ENCODE results near the gene MPPED2.

Gene MPPED2

GRCh38 chr11:30526558-30526957 lies 59.6 kb downstream of the MPPED2 start:
- DNase-seq (ENCODE audit: low read depth) = no peak

DNA sequence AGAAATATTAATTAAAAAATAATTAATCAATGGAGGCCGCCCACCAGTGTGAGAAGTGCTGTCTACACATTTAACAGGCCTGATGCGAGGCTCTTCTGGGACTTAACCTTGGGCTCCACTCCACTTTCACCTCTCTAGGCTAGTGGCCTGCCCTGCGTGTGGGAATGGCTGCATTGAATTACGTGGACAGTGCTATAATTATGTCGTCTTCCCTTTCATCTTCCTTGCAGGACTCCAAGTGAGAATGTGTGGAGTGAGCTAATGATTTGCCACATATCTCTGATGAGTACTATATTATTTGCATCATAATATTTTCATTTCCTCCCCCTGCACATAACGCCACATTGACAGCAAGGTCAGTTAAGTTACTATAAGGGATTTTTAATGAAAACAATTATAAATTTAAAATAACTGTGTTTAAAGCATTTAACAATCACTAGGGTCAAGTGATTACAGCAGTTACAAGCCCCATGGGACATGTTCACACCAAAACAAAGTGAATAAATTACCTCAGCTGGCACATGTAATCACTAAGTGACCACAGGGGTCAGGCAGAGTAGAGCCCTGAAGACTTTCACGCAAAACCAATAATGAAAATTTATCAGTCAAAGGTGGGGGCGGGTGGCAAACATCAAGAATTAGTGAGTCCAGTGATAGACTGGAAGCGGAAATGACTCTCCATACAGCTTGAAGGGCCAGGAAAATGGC lies 63.5 kb downstream of the MPPED2 start:
- DNase-seq (ENCODE audit: low read depth) = no peak

DNA sequence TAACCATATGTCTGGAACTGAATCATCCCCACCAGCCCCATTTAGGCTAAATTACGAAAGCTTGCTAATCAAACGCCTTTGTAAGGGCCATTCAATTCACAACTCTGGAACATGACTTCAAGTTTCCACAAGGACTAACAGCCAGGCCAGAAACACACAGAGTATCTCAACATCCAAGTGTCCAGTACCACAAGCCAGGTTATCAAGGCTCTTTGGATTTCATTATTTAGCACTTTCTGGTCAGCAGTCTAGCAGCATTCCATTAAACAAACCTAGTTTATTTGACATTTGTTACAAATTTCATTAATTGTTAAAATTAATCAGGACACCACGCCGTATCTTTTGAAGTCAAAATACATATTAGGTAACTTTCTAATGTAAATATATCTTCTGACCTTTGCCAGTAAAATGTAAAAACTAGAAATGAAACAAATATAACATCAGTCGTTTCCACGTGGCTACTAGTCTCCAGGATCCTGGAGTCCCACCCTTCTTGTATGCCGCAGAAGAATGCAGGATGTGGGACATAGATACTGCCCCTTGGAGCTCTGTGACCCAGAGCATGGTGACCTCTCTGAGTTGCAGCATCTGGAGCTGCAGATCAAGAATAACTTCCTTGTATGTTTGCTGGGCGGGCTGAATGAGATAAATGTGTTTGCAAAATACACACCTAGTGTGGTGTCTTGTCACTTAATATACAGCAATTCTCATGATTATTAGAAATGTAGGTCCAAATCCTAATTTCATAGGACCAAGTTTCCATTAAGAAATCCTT lies 64.7 kb downstream of the MPPED2 start:
- DNase-seq (ENCODE audit: low read depth) = no peak

- no peak for DNase-seq (ENCODE audit: low read depth)
These were observed 73.1 kb downstream of the MPPED2 start for GRCh38 chr11:30513087-30513486.

GRCh38 chr11:30511408-30511807 lies 74.7 kb downstream of the MPPED2 start:
- DNase-seq (ENCODE audit: low read depth) = no peak

GRCh38 chr11:30510750-30511149 lies 75.4 kb downstream of the MPPED2 start:
- DNase-seq (ENCODE audit: low read depth) = no peak

- no peak for DNase-seq (ENCODE audit: low read depth)
These were observed 76.8 kb downstream of the MPPED2 start for GRCh38 chr11:30509364-30509763.

GRCh38 chr11:30508594-30508993 lies 77.6 kb downstream of the MPPED2 start:
- no peak for DNase-seq (ENCODE audit: low read depth)

DNA sequence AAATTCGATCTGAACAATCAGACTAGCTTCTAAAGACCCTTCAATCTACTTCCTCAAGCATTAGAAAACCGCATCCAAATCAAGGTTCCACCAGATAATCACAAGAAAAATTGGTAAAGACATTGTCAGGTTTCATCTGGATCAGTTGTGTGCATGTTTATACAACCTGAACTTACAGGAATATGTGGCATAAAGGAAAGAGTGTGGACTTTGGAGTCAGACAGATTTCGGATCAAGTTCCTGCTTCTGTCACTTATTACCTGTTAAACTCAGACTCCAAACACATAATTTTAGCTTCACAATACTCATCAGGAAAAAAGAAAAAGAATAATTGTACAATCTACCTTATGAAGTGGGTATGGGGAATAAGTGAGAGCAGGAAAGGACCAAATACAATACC lies 80.5 kb downstream of the MPPED2 start:
- DNase-seq (ENCODE audit: low read depth) = no peak

- no peak for DNase-seq (ENCODE audit: low read depth)
These were observed 81.7 kb downstream of the MPPED2 start for GRCh38 chr11:30504468-30504867.

DNA sequence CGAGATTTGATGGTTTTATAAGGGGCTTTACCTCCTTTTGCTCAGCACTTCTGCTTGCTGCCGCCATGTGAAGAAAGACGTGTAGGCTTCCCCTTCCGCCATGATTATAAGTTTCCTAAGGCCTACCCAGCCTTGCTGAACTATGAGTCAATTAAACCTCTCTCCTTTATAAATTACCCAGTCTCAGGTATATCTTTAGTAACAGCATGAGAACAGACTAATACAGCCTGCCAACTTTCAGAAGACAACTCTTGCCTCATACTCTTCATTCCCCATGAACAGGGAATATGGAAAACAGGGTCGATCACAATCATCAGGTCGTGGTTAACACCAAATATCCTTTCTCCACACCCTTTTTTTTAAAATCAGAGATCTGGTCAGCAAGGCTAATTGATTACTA lies 83.0 kb downstream of the MPPED2 start:
- no peak for DNase-seq (ENCODE audit: low read depth)

DNA sequence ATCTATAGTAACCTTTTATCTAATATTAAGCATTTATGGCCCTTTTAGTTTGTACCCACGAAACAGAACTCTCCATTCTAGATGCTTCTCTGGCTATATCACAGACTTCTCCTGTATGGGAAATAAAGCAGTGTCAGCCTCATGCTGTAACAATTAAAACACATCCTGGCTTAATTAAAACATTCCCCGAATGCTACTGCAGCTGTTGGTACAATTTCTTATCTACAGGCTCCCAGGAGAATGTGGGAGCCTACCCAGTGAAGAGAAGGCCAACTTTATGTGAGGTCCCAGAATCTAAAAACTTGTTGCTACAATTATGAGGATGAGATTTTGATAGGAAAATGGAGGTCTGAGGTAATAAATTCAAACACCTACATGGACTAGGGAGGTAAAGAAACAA lies 83.8 kb downstream of the MPPED2 start:
- no peak for DNase-seq (ENCODE audit: low read depth)

DNA sequence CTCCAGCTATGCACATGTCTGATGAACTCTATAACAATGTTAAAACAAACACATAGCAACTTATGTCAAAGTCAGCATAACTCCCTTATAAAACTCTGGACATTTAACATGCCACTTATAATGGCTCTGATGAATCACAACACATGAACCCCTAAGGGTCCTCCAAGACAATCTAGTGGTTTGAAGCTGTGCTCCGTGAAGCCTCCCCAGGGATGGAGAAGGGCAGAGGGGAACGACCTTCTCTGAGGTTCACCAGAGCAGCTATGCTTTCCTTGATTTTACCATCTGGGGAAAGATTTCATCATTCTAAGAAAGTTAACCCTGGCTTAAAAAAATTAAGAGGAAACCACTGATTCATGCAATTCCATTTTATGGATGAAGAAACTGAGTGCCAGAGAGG lies 84.4 kb downstream of the MPPED2 start:
- DNase-seq (ENCODE audit: low read depth) = no peak

DNA sequence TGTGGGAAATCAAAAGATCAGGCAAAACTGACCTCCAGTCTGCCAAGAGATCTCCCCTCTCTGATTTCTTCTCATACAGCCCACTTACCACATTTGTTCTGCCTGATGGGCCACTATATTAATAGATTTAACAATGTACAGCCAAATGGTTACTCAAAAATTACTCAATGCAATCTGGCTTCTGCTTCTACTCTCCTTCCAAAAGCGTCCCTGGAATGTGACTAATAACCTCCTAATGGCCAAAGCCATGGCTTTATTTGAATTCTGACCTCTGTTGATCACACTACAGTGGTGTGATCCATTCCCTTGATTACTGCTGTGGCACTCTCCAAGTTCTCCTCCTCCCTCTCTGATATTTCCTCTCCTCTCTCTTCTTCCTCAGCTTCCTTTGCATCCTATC lies 86.2 kb downstream of the MPPED2 start:
- no peak for DNase-seq (ENCODE audit: low read depth)

DNA sequence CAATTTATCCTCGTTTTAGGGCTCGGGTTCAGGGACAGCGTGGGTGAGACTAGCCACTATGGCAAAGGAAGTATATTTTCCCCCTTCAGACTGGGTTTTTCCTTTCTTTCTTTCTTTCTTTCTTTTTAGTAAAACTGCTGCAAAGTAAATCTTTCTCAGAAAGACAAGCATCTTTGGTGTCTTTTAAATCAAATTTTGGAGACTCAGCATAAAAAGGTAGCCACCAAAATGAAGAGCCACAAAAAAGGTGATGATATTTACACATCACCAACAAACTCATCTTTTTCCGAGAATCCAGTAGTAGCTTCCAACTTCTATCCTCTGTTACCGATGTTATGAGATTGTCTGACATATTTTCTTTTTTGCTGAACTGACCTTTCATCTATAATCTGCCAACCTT lies 88.6 kb downstream of the MPPED2 start:
- DNase-seq (ENCODE audit: low read depth) = no peak

DNA sequence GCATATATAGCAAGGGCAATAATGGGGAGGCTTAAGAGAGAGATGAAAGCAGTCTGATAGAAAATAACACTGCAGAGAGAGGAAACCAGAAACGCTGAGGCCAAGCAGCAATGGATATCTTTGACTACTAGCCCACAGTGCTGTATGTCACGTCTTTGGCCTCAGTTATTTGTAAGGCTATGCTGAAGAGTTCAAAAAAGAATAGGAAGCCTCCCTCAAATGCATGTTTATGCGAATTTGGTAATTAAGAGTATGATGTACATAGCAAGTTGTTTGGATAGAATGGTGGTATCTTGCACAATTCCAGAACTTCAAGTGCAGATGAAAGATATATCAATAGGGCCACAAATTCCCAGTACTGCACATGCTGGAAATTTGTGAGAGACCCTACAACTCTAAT lies 89.2 kb downstream of the MPPED2 start:
- DNase-seq (ENCODE audit: low read depth) = no peak

- DNase-seq (ENCODE audit: low read depth) = no peak
These were observed 90.7 kb downstream of the MPPED2 start for GRCh38 chr11:30495437-30495836.

DNA sequence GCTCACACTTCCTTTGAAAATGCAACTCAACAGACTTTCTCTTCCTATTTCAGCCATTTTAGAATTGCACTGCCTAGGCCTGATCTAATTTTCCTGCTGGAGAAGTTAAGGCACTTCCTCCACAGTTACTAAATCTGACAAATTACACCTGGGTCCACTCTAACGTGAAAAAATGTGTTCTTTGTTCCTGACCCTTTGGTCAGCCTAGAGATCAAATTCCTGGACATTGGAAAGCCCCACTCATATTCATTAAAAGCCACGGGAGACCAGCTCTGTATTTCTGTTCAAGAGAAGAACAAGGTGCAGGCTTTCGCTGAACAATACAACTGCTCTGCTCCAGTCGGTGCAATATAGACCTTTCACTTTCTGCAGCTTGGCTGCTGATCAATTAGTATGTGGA lies 96.6 kb downstream of the MPPED2 start:
- no peak for DNase-seq (ENCODE audit: low read depth)

DNA sequence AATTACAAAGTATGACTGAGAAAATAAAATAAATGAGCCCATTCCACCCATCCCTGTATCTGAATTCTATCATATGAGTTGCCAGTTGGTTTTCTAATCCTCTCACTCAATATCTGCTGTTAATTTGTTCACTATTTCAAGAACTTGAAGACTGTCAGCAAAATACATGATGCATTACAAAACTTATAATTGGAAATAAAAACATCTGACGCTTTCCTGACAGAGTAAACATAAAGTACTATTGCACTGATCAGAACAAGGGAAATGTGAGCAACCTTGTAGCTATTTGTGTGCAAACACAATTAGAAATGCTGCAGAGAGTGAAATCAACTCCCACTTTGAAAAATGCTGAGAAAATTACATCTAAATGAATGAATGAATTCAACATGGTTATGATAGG lies 97.1 kb downstream of the MPPED2 start:
- no peak for DNase-seq (ENCODE audit: low read depth)

- peak; percentile 26 for DNase-seq (ENCODE audit: low read depth)
These were observed 97.7 kb downstream of the MPPED2 start for GRCh38 chr11:30488304-30488998.

DNA sequence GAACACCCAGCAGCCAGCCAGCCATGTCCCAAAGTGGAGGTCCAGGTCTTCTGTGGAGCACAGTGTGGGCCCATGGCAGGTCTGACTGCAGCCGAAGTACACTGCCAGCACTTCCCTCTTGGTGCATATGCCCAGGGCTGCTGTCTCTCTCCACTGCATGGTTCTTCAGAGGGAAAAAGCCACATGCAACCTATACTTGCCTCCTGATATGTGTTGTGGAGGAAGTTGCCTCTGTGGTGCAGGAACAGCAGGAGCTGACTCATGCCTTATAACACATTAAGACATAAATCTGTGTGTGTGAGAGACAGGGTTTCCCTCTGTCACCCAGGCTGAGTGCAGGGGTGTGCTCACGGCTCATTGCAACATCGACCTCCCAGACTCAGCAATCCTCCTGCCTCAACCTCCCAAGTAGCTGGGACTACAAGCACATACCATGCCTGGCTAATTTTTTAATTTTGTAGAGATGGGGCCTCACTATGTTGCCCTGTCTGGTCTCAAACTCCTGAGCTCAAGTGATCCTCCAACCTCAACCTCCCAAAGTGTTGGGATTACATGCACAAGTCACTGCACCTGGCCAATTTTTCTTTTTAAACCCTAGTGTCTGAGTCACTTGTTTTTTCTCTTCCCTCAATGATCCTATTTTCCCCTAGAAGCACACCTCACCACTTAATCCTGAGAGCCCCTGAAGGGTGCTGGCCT lies 98.8 kb downstream of the MPPED2 start:
- DNase-seq (ENCODE audit: low read depth) = no peak

DNA sequence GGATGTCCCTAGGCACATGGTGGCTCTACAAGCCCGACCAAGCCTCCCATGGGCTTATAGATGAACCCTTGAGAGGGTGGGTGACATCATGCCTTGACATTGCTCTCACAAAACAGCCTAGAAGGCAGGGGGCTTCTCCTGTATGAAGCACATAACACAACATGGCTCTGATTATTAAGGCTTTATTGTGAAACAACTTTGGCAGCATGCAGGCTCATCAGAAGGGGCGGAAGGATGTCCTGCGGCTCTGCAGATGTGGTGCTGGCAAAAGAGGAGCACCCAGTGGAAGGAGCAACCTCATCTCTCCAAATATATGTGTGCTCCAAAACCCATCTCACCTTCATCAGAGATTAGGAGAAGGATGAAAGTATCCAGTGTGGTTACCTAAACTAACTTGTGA lies 100.4 kb downstream of the MPPED2 start:
- DNase-seq (ENCODE audit: low read depth) = no peak

- no peak for DNase-seq (ENCODE audit: low read depth)
These were observed 100.9 kb downstream of the MPPED2 start for GRCh38 chr11:30485222-30485621.

Data from non-pigmented ciliary epithelial cell (primary cell).